ENCODE data around the gene THAP2.

- TF ChIP-seq CTCF (IDR thresholded peaks at IDR 0.05) (no peak), RAD21 (conservative IDR thresholded peaks at IDR 0.05 in 1 of 2, IDR thresholded peaks at IDR 0.05 in 1 of 2) (no peak), RFX5 (IDR thresholded peaks at IDR 0.05) (no peak), MAX (IDR thresholded peaks at IDR 0.05) (no peak), EP300 (IDR thresholded peaks at IDR 0.05) (no peak), SMC3 (IDR thresholded peaks at IDR 0.05) (no peak), POLR2AphosphoS2 (conservative IDR thresholded peaks at IDR 0.05; ENCODE audit: low read length) (no peak), ESRRA (IDR thresholded peaks at IDR 0.05; ENCODE audit: borderline replicate concordance, low read length) (no peak), KDM1A (IDR thresholded peaks at IDR 0.05; ENCODE audit: low read depth) (no peak), HMGXB4 (CRISPR knock-in tag; IDR thresholded peaks at IDR 0.05; ENCODE audit: borderline replicate concordance) (no peak), POLR2A (IDR thresholded peaks at IDR 0.05; ENCODE audit: low read length) (no peak), RNF2 (IDR thresholded peaks at IDR 0.05; ENCODE audit: borderline replicate concordance, low read depth) (no peak)
Measured at GRCh38 chr12:71666259-71666658, 2.2 kb downstream of the THAP2 start.
